Measurements from ENCODE around the gene TBC1D8. TPM values are rescaled to one million over a fixed set of nuclear protein-coding genes. Genes with fewer than 3 reads are reported as not detected.

TBC1D8 gene
- total RNA-seq, 2 experiments from 2014 or later, result 2.0 to 2.1 TPM

DNA sequence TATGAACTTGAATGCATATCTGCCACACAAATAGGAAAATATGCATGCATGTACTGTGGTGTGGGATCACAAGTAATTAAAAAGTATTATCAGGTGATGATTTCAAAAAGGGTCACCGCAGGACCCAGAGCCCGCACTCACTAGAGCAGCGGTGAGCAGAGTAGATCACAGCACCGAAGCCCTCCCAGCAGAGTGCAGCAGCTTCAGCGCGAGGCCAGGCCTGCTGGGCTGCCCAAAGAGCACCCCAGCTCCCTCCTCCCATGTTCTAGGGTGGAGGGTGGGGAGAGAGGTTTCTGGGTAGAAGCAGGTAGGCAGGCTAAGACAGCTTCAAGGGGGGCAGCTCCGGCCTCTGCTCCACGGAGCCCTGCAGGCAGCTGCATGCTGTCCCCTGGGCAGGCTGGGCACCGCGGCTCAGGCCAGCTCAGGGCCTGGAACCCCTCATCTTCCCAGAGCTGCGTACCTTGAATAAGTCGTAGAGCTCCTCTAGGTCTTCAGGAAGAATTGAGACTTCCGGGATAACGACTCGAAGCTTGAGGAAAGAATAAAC lies 124.2 kb downstream of the TBC1D8 start:
- Mint-ChIP-seq H3K36me3 (no peaks in the 10 kb centered on the region), H3K9me3 (no peaks in the 10 kb centered on the region)

DNA sequence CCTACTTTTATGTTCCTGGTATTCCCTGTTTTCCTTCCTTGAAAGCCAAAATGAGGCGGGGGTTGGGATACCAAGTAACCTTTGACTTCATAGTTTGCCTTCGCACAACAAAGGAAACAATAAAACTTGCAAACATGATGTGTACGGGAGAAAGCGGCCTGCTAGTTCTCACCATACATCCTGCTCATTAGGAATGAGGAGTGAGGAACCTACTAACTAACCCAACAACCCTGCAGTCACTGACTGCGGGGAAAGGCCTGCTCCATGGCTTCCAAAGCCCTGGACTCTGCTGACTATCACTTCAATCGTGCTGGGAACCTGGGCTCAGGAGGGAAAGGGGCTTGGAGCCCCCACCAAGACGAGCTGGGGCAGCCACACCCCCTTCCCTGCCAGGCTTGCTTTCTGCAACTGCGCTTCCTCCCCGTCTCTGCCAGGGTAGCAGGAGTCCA lies 124.9 kb downstream of the TBC1D8 start:
- Mint-ChIP-seq H3K9me3 (no peaks in the 10 kb centered on the region), H3K27me3 (no peaks in the 10 kb centered on the region), H3K36me3 (no peaks in the 10 kb centered on the region), H3K27ac (no peak overlapping the region), H3K4me3 (no peak overlapping the region), H3K4me1 (no peaks in the 10 kb centered on the region)
- no peak for DNase-seq

More for the DNA sequence above, 124.2 kb downstream of the TBC1D8 start:
- Mint-ChIP-seq H3K4me1 (no peaks in the 10 kb centered on the region), H3K27ac (no peak overlapping the region), H3K4me3 (no peak overlapping the region), H3K27me3 (no peaks in the 10 kb centered on the region)
- no peak for DNase-seq

DNA sequence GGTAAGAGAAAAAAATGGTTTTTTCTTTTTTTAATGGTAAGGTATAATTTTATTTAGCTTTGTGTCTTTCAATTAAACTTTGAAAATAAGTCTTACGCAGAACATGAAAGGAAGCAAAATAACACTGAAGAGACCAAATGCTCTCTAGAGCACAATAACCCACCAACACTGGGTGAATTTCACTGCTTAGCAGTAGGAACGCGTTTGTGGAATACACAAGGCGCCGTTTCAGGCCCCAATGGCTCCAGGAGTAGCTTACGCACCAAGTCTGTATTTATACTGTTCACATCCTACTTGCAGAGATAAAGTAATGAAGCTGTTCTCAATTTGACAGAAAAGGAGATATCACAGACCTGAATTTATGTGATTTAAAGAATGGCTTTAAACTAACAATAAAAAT lies 125.6 kb downstream of the TBC1D8 start:
- Mint-ChIP-seq H3K27ac (no peak overlapping the region), H3K4me3 (no peak overlapping the region), H3K9me3 (no peaks in the 10 kb centered on the region), H3K27me3 (no peaks in the 10 kb centered on the region), H3K36me3 (no peaks in the 10 kb centered on the region), H3K4me1 (no peaks in the 10 kb centered on the region)
- no peak for DNase-seq

DNA sequence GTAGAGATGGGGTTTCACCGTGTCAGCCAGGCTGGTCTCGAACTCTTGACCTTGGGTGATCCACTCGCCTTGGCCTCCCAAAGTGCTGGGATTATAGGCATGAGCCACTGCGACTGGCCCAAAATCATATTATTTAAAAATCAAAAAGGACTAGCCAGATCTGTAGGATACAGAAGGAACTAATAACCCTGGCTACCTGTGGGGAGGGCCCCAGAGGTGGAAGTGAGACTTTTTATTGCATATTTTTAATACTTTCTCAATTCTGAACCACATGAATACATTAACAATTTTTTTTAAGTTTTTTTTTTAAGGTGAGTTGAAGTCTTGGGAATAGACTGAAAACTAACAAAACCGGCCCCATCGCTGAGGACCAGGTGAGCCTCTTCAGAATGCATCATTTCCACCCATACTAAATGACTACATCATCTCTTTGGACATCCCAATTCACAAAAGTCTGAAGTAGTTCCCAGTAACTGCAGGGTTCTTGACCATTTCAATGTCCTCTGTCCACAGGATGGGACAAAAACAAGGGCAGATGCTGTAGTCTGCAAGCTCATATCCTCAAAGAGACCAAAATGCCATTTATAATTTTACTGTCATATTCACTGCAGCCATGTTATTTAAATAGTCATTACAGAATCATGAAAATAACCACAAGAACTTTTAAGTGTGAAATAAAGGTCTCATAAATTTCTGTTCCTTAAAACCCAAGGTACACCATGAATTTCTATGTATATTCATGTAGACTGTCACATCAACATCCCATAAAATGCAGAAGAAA lies 127.7 kb downstream of the TBC1D8 start:
- no peaks in the 10 kb centered on the region for H3K27me3 Mint-ChIP-seq
- H3K9me3 Mint-ChIP-seq, result no peaks in the 10 kb centered on the region
- H3K36me3 Mint-ChIP-seq, result peaks cover 2% of the 10 kb centered on the region
- no peak overlapping the region for H3K4me3 Mint-ChIP-seq
- no peak overlapping the region for H3K27ac Mint-ChIP-seq
- H3K4me1 Mint-ChIP-seq, result no peaks in the 10 kb centered on the region
- no peak for DNase-seq

DNA sequence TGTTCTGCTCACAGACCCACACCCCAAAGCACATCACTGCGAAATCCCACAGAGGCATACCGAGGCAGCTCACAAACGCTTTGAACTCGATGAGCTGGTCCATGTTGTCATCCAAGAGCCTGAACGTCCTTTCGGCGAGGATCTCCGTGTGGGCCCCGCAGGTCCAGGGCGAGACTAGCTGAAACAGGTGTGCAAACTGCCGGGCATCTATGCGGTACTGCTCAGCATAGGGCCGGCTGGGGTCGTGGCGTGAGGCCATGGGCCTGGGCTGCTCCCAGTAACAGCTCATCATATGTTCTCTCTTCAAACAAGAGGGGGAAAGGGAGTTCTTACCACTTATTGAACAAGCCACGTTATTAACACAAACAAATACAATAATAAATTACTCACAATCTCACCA lies 129.0 kb downstream of the TBC1D8 start:
- H3K27ac Mint-ChIP-seq, result no peak overlapping the region
- H3K9me3 Mint-ChIP-seq, result no peaks in the 10 kb centered on the region
- H3K36me3 Mint-ChIP-seq, result peaks cover 2% of the 10 kb centered on the region
- no peak for DNase-seq
- H3K4me3 Mint-ChIP-seq, result no peak overlapping the region
- no peaks in the 10 kb centered on the region for H3K27me3 Mint-ChIP-seq
- H3K4me1 Mint-ChIP-seq, result no peaks in the 10 kb centered on the region

DNA sequence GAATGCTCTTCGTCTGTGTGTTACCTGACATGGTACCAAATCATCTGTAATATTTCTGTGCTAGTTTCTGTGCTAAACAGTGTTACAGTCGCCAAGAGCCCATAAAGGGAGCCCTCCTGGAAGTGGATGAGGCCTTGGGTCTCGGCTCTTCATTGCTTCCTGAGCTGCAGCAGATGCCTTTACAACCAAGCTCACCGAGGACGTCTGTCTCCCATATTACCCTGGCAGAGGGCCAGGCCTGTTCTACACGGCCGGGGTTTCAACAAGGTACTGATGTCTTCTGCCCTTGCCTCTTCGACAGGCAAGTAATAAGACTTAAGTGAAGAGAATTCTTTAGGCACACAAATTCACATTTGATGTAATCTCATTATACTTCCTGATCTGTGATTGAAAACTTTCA lies 132.2 kb downstream of the TBC1D8 start:
- H3K9me3 Mint-ChIP-seq, result no peaks in the 10 kb centered on the region
- peaks cover 16% of the 10 kb centered on the region for H3K36me3 Mint-ChIP-seq
- no peak for DNase-seq
- H3K27me3 Mint-ChIP-seq, result no peaks in the 10 kb centered on the region
- H3K4me1 Mint-ChIP-seq, result no peaks in the 10 kb centered on the region
- H3K4me3 Mint-ChIP-seq, result no peak overlapping the region
- H3K27ac Mint-ChIP-seq, result no peak overlapping the region

DNA sequence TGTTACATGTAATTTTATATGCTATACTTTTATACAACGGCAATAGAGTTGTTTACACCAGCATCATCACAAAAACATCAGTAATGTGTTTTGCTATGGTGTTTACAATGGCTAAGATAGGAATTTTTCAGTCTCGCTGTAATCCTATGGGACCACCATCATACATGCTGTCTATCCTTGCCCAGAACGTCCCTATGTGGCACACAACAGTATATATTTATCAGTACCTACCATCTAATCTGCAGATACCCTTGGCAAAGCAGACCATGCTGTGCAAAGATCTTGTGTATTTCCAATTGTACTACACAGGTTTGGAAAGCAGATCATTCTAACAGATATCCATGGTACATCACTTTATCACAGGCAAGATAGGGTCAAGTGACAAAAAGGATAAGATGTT lies 133.8 kb downstream of the TBC1D8 start:
- DNase-seq, result no peak
- peaks cover 24% of the 10 kb centered on the region for H3K36me3 Mint-ChIP-seq
- no peak overlapping the region for H3K4me3 Mint-ChIP-seq
- H3K27ac Mint-ChIP-seq, result no peak overlapping the region
- H3K4me1 Mint-ChIP-seq, result peaks cover 6% of the 10 kb centered on the region
- no peaks in the 10 kb centered on the region for H3K9me3 Mint-ChIP-seq
- no peaks in the 10 kb centered on the region for H3K27me3 Mint-ChIP-seq

DNA sequence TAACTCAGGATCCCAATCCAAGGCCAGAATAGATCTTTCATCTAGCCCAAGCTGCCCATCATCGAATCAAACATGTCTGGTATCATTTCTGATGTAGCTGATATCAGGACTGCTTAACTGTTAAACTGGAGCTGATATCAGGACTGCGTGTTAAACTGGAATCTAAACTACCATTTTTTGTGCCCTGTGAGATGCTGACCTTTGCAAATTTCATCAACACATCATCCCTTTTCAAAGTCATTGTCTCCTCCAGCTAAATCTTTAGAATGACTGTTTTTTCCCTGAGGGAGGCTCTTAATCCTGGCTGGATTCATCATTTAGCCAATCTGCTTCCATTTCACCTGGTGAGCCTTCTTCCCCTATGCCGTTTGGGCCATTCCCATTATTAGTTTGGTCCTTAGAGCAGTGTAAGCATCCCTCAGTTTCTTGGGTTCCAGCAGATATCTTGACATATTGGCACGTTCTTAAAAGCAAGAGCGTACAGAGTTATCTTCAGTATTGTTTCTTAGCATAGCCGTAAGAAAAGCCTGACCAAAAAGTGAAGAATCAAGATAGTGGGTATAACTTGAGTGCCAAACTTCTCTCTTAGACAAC lies 136.8 kb downstream of the TBC1D8 start:
- Mint-ChIP-seq H3K4me1 (peaks cover 19% of the 10 kb centered on the region), H3K4me3 (no peak overlapping the region), H3K36me3 (peaks cover 34% of the 10 kb centered on the region), H3K27me3 (no peaks in the 10 kb centered on the region), H3K9me3 (no peaks in the 10 kb centered on the region), H3K27ac (no peak overlapping the region)
- no peak for DNase-seq

DNA sequence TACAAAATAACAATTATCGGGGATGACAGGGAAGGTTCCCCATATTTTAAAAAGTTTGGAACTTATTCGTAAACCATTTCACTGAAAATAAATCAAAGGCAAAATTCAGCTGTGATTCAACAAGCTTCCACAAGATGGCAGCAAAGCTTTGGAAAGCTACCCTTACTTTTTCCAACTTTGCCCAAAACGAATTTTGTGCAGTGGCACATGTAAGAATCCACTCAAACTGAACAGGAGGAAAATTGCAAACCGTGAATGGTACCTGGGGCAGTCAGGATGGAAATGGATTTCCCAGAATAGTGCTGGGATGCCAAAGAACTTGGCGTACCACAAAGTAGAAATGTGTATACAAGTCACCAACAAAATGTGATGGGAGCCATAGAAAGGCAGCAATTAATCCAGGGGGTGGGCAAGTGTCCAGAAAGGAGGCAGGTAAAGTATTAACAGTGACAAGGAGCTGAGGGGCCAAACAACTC lies 138.4 kb downstream of the TBC1D8 start:
- Mint-ChIP-seq H3K4me3 (no peak overlapping the region), H3K9me3 (no peaks in the 10 kb centered on the region)
- DNase-seq, result no peak

DNA sequence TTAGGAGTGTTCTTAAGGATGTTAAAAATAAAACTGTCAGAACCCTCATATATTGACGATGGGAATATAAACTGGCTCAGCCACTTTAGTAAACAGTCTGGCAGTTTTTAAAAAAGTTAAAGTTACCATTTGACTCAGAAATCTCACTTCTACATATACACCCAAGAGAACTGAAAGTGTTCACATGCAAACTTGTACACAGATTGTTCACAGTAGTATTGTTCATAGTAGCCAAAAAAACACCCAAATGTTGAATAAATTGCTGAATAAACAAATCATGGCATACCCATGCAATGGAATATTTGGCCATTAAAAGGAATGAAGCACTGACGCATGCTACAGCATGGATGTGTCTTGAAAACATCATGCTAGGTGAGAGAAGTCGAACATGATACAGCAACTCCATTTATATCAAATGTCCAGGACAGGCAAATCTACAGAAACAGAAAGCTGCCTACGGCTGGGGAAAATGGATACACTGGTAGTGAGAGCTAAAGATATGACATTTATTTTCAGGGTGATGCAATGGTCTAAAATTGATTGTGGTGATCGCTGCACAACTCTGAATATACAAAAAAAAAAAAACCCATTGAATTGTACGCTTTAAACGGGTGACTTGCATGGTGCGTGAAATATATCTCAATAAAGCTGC lies 139.0 kb downstream of the TBC1D8 start:
- no peaks in the 10 kb centered on the region for H3K9me3 Mint-ChIP-seq
- no peaks in the 10 kb centered on the region for H3K27me3 Mint-ChIP-seq
- no peak for DNase-seq
- no peak overlapping the region for H3K4me3 Mint-ChIP-seq
- H3K27ac Mint-ChIP-seq, result peak overlapping the region; percentile 71
- H3K4me1 Mint-ChIP-seq, result peaks cover 35% of the 10 kb centered on the region
- peaks cover 47% of the 10 kb centered on the region for H3K36me3 Mint-ChIP-seq

More for the DNA sequence above, 138.4 kb downstream of the TBC1D8 start:
- Mint-ChIP-seq H3K4me1 (peaks cover 31% of the 10 kb centered on the region), H3K27ac (peak overlapping the region; percentile 71), H3K27me3 (no peaks in the 10 kb centered on the region), H3K36me3 (peaks cover 42% of the 10 kb centered on the region)

DNA sequence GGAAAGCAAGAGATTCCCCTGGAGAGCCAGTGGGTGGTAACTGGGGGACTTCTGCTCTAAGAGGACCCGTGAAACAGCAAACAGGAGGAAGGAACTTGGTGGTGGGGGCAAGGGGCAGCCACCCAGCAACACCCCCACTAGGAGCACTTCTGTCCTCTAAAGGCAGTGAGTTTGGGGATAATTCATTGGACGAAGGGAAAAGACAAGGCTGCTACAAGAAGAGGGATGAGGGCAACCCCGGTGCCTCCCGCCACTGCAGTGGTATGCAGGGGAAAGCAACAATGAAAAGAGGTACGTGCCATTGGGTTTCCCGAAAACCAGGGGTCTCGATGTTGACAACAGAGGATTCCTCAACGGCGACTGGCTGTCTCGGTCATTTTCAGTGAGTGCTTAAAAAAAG lies 140.0 kb downstream of the TBC1D8 start:
- Mint-ChIP-seq H3K27ac (no peak overlapping the region), H3K4me1 (peaks cover 41% of the 10 kb centered on the region), H3K9me3 (no peaks in the 10 kb centered on the region), H3K27me3 (no peaks in the 10 kb centered on the region), H3K4me3 (no peak overlapping the region), H3K36me3 (peaks cover 55% of the 10 kb centered on the region)
- no peak for DNase-seq

DNA sequence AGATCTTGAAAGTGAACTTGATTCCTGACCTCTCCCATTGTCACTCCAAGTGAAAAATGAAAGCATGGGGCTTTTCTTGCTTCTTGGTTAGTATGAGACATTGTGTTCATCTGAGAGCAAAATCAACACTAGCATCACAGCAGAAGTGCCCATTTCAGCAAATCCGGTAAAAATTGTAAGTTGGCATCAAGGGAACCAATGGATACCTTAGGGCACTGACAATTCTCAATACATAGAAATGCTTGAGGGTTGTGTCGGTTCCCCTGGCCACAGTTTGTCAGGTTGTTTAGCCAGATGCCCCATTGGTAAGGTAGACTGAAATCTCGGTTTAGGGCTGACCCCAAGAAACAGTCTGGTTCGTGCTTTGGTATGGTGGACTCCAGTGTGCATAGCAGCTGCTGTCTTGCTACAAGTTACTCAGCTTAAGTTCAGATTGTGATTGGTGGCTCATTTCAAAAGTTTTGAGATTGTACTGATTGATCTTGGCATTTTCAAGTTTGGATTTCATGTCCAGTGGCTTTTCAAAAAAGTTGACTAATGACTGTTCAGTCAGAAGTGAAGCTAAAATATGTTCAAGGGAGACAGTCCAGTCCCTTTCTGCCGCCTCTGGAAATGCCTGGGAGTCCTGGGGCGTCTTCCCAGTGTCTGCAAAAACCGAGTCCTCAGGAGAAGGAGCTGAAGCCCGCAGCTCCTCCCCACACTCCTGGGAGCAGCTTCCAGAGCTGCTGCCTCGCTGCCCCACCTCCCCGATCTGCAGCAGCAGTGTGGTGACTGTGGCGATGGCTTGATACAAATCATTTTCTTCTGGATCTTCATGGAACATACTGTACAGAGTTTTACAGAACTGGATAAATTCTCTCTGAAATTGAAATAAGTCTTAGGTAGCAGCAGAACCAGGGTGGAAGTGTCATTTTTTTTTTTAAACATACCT lies 143.5 kb downstream of the TBC1D8 start:
- peak overlapping the region; percentile 22 for H3K4me3 Mint-ChIP-seq
- H3K9me3 Mint-ChIP-seq, result no peaks in the 10 kb centered on the region
- no peaks in the 10 kb centered on the region for H3K27me3 Mint-ChIP-seq
- no peak for DNase-seq
- peaks cover 64% of the 10 kb centered on the region for H3K4me1 Mint-ChIP-seq
- peak overlapping the region; percentile 72 for H3K27ac Mint-ChIP-seq
- peaks cover 69% of the 10 kb centered on the region for H3K36me3 Mint-ChIP-seq

DNA sequence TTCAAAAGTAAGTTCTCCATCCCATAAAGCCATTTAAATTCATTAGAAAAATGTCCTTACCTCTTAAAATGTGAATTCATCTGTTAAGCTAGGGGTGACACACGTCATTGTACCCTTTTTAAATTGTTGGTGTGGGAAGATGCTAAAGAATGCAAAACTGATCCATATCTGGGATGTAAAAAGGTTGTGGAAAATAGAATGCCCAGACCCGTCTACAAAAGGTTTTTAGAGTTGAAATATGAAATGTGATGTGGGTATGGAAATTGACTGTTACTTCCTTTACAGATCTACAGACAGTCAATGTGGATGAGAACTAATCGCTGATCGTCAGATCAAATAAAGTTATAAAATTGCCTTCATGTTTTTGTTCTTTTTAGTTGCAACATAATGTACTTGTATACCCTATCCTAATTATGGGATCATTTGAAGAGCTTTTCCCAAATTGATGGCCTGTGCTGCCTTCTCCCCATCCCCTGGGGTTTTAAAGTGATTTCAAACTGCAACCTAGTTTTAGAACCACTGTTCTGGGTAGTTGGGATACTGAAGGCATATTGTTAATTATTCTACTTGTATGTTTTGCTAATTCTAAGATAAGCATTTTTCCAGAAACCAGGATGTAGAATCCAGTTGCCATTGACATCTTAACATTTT lies 145.0 kb downstream of the TBC1D8 start:
- H3K36me3 Mint-ChIP-seq, result peaks cover 73% of the 10 kb centered on the region
- no peaks in the 10 kb centered on the region for H3K9me3 Mint-ChIP-seq
- H3K4me3 Mint-ChIP-seq, result peak overlapping the region; percentile 100
- H3K4me1 Mint-ChIP-seq, result peaks cover 62% of the 10 kb centered on the region
- peak overlapping the region; percentile 95 for H3K27ac Mint-ChIP-seq
- no peaks in the 10 kb centered on the region for H3K27me3 Mint-ChIP-seq
- DNase-seq, result no peak
